Measurements from ENCODE around the gene GPR107. TPM values are rescaled to one million over a fixed set of nuclear protein-coding genes. Genes with fewer than 3 reads are reported as not detected.

Gene GPR107
- total and polyA plus RNA-seq, 2 of the 8 experiments (the other 6 are each of a cell fraction or from before 2014, with no cell fraction given), result 19.3 to 30.7 TPM

- TF ChIP-seq CHD7 (IDR thresholded peaks at IDR 0.05; ENCODE audit: insufficient replicate concordance, low read length) (no peak), POU5F1 (IDR thresholded peaks at IDR 0.05; ENCODE audit: low read depth, low read length) (no peak), RFX5 (IDR thresholded peaks at IDR 0.05; ENCODE audit: borderline replicate concordance, low read depth, low read length) (no peak), POLR2AphosphoS5 (IDR thresholded peaks at IDR 0.05; ENCODE audit: low read depth, low read length) (no peak), SIX5 (IDR thresholded peaks at IDR 0.05; ENCODE audit: low read depth, low read length) (no peak), JUN (IDR thresholded peaks at IDR 0.05; ENCODE audit: low read depth, low read length) (no peak), ASH2L (IDR thresholded peaks at IDR 0.05; ENCODE audit: low read length) (no peak), EGR1 (IDR thresholded peaks at IDR 0.05; ENCODE audit: borderline replicate concordance, low read depth, low read length) (no peak), KDM4A (IDR thresholded peaks at IDR 0.05; ENCODE audit: low read depth, low read length, severe bottlenecking) (no peak), HDAC2 (IDR thresholded peaks at IDR 0.05; ENCODE audit: borderline replicate concordance in 1 of 2, low read depth in 2 of 2, low read length in 2 of 2) (no peak), NANOG (IDR thresholded peaks at IDR 0.05; ENCODE audit: insufficient read depth, low read depth, low read length, poor library complexity, severe bottlenecking) (no peak), YY1 (IDR thresholded peaks at IDR 0.05; ENCODE audit: low read depth, low read length) (no peak)
Observed at GRCh38 chr9:130137081-130137640, 83.5 kb downstream of the GPR107 start (continued).
